GM12865 (cell line): Measurements from ENCODE around the gene TNS3.

ENCODE experiments used
- DNase-seq: peaks from one replicate; pipeline ENCODE4 v3.0.0; 2010; ENCODE audit warnings: low read depth
- H3K4me3 ChIP-seq: 2 replicates; pipeline ENCODE4 v1.5.1; 2011; ENCODE audit warnings: mild to moderate bottlenecking, low read depth, low read length, control low read depth
- CTCF ChIP-seq: IDR thresholded peaks from 2 replicates; pipeline ENCODE4 v1.5.1; 2011; ENCODE audit warnings: low read length, control low read depth, low read depth, inconsistent platforms; ENCODE audit not compliant: insufficient read depth; ENCODE audit errors: missing control alignments

Gene TNS3

DNA sequence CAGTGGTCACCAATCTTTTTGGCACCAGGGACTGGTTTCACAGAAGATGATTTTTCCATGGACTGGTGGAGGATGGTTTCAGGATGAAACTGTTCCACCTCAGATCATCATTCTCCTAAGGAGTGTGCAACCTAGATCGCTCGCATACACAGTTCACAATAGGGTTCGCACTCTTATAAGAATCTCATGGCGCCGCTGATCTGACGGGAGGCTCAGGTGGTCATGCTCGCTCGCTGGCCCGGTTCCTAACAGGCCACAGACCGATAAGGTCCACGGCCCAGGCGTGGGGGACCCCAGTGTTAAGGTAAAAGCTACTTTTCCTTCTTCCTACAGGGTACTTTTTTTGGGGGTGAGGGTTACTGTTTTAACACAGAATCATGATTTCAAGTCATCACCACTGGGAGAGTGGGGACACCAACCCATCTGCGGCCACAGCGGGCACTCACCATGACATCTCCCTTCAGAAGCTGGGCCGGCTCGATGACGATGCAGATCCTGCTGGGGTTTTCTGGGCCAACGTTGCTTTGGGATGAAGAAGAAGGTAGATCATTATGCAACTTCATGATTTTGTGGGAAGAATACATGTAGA is 170.5 kb downstream of the TNS3 start:
- no peak for DNase-seq
- H3K4me3 ChIP-seq, result no peak overlapping the region
- no peak for TF ChIP-seq CTCF

DNA sequence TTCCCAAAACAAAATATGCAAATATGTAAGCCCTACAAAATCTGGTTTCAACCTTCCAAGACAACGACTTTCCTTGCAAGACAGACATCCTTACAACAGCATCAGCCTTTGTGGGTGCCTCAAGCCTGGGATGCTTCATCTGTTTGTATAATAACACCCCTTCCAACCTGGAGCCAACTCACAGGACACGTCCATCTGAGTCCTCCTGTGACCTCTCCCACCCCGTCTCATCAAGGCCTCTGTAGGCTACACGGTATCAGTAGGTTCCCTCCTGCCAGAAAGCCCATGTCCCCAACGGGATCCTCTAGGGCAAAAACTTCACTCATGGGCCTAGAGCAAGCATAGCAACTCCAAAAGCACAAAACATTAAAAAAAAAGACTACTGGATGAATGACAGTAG is 173.2 kb downstream of the TNS3 start:
- no peak for DNase-seq
- no peak overlapping the region for H3K4me3 ChIP-seq
- no peak for TF ChIP-seq CTCF

GRCh38 chr7:47407821-47408674 is 173.9 kb downstream of the TNS3 start:
- no peak for DNase-seq
- TF ChIP-seq CTCF, result no peak
- H3K4me3 ChIP-seq, result no peak overlapping the region

DNA sequence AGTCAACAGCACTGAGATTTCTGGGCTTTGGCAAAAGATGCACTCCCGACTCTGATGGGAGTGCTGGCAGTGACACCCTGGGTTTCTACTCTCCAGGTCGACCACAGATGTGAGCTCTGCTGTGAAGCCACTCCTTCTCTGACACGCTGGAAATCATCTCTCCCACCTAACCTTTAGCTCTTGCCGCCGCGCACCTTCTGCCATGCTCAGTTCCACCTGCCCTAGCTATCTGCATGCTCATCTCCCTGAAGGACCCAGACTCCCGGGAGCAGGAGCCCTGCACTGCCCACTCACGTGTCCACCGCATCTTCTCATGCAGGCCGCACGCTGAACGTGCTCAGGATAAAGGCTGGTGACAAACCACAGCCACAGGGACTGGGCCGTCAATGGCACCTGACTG is 174.8 kb downstream of the TNS3 start:
- DNase-seq, result no peak
- TF ChIP-seq CTCF, result no peak
- no peak overlapping the region for H3K4me3 ChIP-seq

DNA sequence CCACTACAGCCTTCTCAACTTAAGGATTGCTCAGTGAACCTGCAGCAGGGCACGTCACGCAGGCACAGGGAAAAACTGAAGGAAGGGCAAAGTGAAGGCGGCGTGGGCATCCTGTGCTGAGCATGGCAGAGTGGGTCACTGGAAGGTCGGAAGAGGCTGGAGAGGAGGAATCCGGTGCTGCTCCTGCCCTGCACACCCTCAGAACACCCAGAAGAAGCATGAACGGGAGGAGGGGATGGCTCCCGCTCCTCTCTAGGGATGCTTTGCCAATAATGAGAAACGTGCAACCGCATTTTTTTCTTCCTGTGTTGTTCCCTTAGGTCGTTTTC is 175.1 kb downstream of the TNS3 start:
- no peak for TF ChIP-seq CTCF
- no peak for DNase-seq
- H3K4me3 ChIP-seq, result no peak overlapping the region

- no peak for TF ChIP-seq CTCF
- DNase-seq, result no peak
- H3K4me3 ChIP-seq, result no peak overlapping the region
Measured at GRCh38 chr7:47405921-47406800, 175.8 kb downstream of the TNS3 start.
